ENCODE measurements around the gene DNAH10. TPM values are rescaled to one million over a fixed set of nuclear protein-coding genes. Genes with fewer than 3 reads are reported as not detected.

The DNAH10 gene
- total and polyA plus RNA-seq, 2 experiments from 2014 or later, result 0.22 to 0.60 TPM

GRCh38 chr12:123834845-123835244 lies 72.7 kb downstream of the DNAH10 start:
- Histone ChIP-seq H3K27me3 (no peaks in the 10 kb centered on the region), H3K79me2 (no peaks in the 10 kb centered on the region), H3K4me3 (no peak overlapping the region), H3K4me1 (ENCODE audit: insufficient read depth) (no peaks in the 10 kb centered on the region), H3K27ac (no peak overlapping the region), H3K9me3 (ENCODE audit: low read depth) (no peaks in the 10 kb centered on the region), H2AFZ (no peak overlapping the region), H3K36me3 (replicated peaks; ENCODE audit: insufficient read depth, low read depth) (no peaks in the 10 kb centered on the region), H3K9me2 (replicated peaks; ENCODE audit: insufficient read depth) (no peaks in the 10 kb centered on the region), H3K4me2 (no peak overlapping the region), H4K20me1 (ENCODE audit: insufficient read depth, poor library complexity, severe bottlenecking) (no peaks in the 10 kb centered on the region)
- TF ChIP-seq EZH2 (IDR thresholded peaks at IDR 0.05; ENCODE audit: borderline replicate concordance) (no peak), CTCF (IDR thresholded peaks at IDR 0.05; ENCODE audit: poor library complexity) (no peak), EZH2phosphoT487 (IDR thresholded peaks at IDR 0.05; ENCODE audit: low read depth, severe bottlenecking, unreplicated experiment) (no peak)
- no peak for DNase-seq (ENCODE audit: low spot score)
- WGBS (ENCODE audit: low lambda C conversion rate, missing lambda C conversion rate), result 96% methylated on average over 5 of the region's 5 CpGs

GRCh38 chr12:123836292-123836691 lies 74.2 kb downstream of the DNAH10 start:
- no peak for DNase-seq (ENCODE audit: low spot score)
- Histone ChIP-seq H3K79me2 (no peaks in the 10 kb centered on the region), H3K4me3 (no peak overlapping the region), H4K20me1 (ENCODE audit: insufficient read depth, poor library complexity, severe bottlenecking) (no peaks in the 10 kb centered on the region), H3K27ac (no peak overlapping the region), H3K9me3 (ENCODE audit: low read depth) (no peaks in the 10 kb centered on the region), H3K36me3 (replicated peaks; ENCODE audit: insufficient read depth, low read depth) (no peaks in the 10 kb centered on the region), H3K4me2 (no peak overlapping the region), H3K4me1 (ENCODE audit: insufficient read depth) (no peaks in the 10 kb centered on the region), H3K27me3 (no peaks in the 10 kb centered on the region), H3K9me2 (replicated peaks; ENCODE audit: insufficient read depth) (no peaks in the 10 kb centered on the region), H2AFZ (no peak overlapping the region)
- TF ChIP-seq CTCF (IDR thresholded peaks at IDR 0.05; ENCODE audit: poor library complexity) (no peak), EZH2 (IDR thresholded peaks at IDR 0.05; ENCODE audit: borderline replicate concordance) (no peak), EZH2phosphoT487 (IDR thresholded peaks at IDR 0.05; ENCODE audit: low read depth, severe bottlenecking, unreplicated experiment) (no peak)
- WGBS (ENCODE audit: low lambda C conversion rate, missing lambda C conversion rate), result 60% methylated on average over 2 of the region's 2 CpGs

GRCh38 chr12:123839826-123840225 lies 77.7 kb downstream of the DNAH10 start:
- Histone ChIP-seq H3K9me2 (replicated peaks; ENCODE audit: insufficient read depth) (no peaks in the 10 kb centered on the region), H3K9me3 (ENCODE audit: low read depth) (no peaks in the 10 kb centered on the region), H2AFZ (no peak overlapping the region), H3K4me1 (ENCODE audit: insufficient read depth) (no peaks in the 10 kb centered on the region), H3K27ac (no peak overlapping the region), H3K79me2 (no peaks in the 10 kb centered on the region), H3K4me3 (no peak overlapping the region), H3K27me3 (no peaks in the 10 kb centered on the region), H4K20me1 (ENCODE audit: insufficient read depth, poor library complexity, severe bottlenecking) (no peaks in the 10 kb centered on the region), H3K36me3 (replicated peaks; ENCODE audit: insufficient read depth, low read depth) (no peaks in the 10 kb centered on the region), H3K4me2 (no peak overlapping the region)
- no peak for DNase-seq (ENCODE audit: low spot score)
- TF ChIP-seq CTCF (IDR thresholded peaks at IDR 0.05; ENCODE audit: poor library complexity), result no peak
- TF ChIP-seq EZH2 (IDR thresholded peaks at IDR 0.05; ENCODE audit: borderline replicate concordance), result no peak
- TF ChIP-seq EZH2phosphoT487 (IDR thresholded peaks at IDR 0.05; ENCODE audit: low read depth, severe bottlenecking, unreplicated experiment), result no peak
- WGBS (ENCODE audit: low lambda C conversion rate, missing lambda C conversion rate), result 48% methylated on average over 6 of the region's 6 CpGs
